Stimulated activated CD4-positive, alpha-beta T cell treated with anti-CD3 and anti-CD28 coated beads, Interleukin-1b, Interleukin-23, amount 100 ng/mL, for 48 hours (primary cell): ENCODE measurements around the gene AGMO.
"Not testable (repeated sequence)": the region's sequence is repeated elsewhere in the genome, so short reads cannot be mapped to it uniquely, and the experiment has no call there.

Source experiments
- DNase-seq: peaks from one replicate; pipeline ENCODE4 v3.0.0-alpha.2; 2020

AGMO gene

DNA sequence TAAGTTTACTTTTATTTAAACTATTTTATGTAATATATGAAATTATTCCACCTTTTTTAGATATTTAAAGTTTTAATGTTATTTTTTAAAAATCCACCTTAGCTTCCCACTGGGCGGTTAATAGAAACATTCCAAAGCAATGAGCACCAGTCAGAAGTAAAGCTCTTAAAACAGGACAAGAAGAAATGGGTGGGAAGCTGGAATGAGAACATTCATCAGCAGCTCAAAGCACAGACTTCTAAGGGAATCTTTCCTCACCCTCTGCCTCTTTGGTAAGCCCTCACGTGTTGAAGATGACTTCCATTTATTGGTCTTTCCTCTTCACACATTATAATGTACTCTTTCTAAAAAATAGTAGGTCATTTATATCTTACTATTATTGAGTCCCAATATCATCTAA is 3.1 kb downstream of the AGMO start:
- DNase-seq: no peak

DNA sequence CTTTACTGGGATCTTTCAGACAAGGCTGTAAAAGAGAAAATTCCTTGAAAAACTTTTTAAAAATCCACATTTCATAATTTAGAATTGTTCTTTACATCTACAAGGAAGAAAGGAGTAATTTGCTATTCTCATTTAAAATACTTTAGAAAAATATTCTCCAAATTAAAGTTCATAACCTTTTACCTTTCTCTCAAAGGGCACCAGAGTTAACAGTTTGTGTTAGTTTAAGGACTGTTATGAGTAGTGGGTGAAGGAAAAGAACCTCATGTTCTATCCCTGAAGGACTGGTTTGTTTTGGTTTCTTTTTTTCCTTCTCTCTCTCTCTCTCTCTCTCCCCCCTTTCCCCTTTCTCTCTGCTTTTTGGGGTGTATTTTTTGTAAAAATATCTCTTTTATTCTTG is 4.1 kb downstream of the AGMO start:
- DNase-seq: no peak

DNA sequence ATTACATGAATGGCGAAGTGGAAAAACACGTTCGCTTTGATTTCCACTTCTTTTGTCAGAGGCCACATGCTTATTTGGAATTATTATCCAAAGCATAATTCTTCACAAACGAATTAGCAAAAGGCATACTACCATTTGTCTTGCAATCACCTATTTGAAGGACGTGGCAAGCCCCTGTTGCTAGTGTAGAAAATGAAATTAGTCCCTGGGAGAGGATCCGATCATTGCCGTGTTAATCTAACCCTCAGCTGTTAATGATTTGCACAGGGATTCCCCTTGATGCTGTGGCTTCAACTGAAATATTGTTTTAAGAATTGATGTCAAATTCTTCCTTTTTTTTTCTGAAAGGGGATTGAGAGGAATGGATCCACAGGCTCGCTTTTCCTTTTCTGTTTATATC is 4.6 kb downstream of the AGMO start:
- no peak for DNase-seq

DNA sequence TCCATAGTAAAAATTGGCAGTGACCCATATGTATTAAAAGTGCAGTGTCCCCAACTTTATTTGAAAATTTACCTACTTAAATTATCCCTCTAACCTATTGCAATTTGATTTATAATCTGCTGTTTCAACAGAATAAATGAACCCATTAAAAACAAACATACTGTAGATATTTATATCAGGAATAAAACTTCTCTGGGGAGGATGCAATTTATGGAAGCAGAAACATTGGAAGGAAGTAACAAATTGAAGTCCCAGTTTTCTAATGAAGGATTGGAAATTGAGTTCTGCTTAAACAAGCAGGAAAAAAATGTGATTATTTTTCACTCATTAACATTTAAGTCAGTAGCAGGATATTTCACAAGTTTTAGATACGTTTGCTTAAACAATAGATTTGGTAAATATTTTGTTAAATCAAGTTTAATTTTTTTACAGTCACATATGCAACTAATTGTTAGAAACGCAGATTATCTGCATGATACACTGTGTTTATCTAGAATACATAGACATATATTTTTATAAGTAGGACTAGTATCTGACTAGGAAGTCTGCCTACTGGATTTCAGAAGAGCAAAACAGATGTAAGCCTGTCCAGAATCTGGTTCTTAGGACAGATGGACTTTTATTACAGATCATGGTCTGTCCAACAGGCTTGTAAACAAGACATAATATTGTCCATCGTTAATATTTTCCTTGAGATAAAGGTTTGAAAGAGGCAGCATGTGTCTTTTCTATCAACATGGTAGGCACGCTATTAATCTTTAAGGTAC is 5.3 kb downstream of the AGMO start:
- DNase-seq: no peak

DNA sequence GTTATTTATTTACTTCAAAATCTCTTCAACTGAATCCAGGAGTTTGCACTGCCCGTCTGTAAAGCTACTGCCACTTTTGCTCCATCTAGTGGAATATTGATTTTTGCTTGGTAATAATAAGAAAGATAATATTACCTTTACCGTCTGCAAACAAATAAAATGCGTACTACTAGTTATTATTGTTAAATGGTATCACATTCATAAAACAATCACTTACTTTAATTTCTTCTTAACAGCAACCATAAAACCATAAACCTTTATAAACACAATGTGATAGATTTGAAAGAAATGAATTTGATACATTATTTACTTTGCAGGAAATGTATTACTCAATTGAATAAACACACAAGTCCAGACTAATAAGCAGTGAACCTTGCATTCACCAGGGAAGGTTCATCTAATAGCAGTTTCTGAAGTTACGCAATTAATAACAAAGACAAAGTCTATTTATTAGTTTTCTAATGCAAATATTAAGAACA is 6.4 kb downstream of the AGMO start:
- no peak for DNase-seq

DNA sequence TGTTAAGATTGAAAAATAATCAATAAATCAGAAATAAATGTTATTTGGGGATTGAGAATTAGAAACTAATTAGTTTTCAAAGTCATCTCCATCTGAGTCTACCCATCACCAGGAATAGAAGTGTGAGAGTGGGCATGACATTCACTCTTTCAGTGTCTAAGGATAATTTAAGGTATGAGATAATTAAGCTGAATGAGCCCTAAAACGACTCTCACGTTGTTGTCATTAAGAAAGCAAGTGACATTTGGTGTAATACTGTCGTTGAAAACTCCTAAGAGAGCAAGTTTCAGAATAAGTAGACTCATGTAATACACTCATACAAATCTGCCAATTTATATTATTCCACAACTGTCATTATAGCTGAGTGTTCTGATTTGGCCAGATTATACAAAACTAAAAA is 7.1 kb downstream of the AGMO start:
- DNase-seq: no peak

DNA sequence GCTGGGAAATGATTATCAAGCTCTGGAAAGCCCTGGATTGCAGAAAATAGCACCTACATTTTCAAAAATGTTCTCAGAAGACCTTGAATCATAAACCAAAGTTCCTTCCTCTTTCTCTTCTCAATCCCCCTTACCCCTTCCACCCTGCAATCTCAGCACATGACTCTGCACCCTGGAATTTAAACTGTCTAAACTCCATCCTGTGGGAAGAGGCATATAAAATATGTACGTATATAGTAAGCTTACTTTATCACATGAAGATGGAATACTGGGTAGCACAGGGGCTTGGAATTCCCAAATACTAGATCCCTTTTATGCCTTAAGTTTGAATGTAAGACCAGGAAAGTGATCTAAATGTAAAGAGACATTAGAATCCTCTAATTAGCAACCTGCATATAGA is 7.7 kb downstream of the AGMO start:
- no peak for DNase-seq

DNA sequence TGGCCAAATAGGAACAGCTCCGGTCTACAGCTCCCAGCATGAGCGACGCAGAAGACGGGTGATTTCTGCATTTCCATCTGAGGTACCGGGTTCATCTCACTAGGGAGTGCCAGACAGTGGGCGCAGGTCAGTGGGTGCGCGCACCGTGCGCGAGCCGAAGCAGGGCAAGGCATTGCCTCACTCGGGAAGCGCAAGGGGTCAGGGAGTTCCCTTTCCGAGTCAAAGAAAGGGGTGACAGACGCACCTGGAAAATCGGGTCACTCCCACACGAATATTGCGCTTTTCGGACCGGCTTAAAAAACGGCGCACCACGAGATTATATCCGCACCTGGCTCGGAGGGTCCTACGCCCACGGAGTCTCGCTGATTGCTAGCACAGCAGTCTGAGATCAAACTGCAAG is 14.5 kb downstream of the AGMO start:
- DNase-seq: not testable (repeated sequence)

DNA sequence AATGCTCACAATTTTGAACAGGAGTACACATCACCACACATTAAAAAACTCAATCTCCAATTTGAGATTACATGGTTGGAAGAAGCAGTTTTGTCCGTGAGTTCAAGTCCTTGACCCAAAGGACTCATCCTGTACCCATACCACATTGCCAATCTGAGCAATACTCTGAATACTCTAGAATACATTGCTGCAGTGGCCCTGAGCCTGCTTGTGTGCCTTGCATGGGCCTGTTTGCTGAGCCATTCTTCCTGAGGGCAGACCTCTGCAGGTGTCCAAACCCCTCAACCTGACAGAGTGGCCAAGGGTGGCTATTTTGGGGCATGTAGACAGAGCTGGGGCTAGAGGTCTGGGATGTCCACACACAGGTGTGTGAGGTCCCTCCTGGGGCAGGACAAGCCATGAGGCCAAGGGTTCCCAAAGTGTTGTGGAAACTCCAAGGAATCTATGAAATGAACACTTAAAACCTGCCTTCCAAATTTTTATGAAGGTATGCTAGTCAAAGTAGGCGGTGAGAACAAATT is 15.5 kb downstream of the AGMO start:
- no peak for DNase-seq

DNA sequence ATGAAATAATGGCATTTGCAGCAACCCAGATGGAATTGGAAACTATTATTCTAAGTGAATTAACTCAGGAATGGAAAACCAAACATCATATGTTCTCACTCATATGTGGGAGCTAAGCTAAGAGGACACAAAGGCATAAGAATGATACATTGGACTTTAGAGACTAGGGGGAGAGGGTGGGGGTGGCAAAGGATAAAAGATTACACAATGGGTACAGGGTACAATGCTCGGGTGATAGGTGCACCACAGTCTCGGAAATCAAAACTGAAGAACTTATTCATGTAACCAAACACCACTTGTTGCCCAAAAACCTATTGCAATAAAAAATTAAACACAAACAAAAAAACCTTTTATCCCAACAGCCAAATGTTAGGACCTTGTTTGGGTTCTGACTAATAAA is 17.8 kb downstream of the AGMO start:
- no peak for DNase-seq

DNA sequence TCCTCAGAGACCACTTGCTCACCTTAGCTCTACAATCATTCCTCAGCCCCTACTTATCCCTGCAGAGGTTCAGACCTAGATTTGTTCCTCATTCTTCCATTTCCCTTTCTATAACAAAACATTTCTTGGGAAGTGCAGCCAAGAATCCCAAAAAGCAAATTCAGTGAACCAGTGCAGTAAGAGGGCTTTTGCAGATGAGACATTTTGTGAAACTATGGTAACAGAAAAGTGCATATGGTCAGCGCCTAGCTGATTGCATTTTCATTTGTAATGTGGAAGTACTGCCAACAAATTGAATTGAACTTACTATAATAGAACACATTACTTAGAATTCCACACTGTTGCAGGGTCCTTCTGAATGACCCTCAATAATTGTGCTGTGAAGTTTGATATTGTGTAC is 18.6 kb downstream of the AGMO start:
- DNase-seq: no peak

DNA sequence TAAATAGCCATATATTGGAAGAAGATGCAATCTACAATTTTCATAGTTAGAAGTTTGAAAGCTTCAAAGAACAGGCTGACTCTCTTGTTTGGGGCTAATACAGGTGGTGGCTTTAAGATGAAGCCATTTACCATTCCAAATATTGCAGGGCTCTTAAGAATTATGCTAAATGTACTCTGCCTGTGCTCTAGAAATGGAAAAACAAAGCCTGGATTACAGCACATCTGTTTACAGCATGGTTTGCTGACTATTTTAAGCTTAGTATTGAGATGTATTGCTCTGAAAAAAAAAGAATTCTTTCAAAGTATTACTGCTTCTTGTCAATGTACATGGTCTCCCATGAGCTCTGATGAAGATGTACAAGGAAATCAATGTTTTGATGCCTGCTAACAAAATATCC is 34.2 kb downstream of the AGMO start:
- no peak for DNase-seq

DNA sequence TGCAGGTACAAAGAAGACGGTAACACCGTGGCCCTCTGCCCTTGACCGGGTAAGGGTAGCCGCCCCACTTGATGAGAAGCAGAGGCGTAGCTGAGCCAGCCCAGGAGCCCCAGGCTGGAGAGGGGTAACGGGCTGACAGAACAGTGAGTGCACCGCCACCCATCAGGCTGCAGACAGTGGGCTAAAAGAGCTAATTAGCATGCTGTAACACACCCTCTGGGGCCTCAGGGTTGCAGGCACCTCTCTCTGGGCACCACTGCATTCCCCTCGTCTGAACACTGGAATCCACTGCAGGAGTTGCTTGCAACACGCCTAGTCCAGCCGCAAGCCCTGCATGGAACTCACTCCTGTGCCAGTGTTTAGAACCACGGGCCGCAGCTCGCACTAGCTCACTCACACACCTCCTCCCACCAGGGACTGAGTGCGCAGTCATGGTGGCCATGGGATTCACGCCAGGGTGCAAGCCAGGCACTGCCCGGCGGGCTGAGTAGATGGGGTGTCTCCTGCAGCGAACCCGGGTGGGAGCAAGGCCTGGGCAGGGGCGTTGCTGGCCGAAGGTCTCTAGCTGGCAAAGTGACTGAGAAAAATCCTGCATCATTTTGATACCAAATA is 36.1 kb downstream of the AGMO start:
- no peak for DNase-seq

DNA sequence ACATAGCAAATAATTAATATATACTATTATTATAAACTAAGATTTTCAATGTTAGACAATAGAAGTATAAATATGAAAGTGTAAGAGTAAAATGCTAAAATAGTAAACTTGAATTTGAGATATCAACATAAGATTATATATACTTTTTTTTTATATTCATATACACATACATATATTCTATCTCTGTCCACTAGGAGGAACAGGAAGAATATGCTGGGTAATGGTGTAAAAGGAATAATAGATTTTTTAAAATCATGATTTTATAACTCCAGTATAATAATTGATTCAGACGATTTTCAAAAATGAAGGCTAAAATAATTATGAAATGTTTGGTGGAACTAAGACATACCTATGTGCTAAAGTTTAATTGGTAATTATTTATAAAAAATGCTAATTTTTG is 37.7 kb downstream of the AGMO start:
- DNase-seq: no peak

DNA sequence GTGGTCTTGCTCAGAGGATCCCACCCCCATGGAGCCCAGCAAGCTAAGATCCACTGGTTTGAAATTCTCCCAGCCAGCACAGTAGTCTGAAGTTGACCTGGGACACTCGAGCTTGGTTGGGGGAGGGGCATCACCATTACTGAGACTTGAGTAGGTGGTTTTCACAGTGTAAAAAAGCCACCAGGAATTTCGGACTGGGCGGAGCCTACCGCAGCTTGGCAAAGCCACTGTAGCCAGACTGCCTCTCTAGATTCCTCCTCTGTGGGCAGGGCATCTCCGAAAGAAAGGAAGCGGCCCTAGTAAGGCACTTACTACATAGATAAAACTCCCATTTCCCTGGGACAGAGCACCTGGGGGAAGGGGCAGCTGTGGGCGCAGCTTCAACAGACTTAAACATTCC is 44.0 kb downstream of the AGMO start:
- DNase-seq: not testable (repeated sequence)

DNA sequence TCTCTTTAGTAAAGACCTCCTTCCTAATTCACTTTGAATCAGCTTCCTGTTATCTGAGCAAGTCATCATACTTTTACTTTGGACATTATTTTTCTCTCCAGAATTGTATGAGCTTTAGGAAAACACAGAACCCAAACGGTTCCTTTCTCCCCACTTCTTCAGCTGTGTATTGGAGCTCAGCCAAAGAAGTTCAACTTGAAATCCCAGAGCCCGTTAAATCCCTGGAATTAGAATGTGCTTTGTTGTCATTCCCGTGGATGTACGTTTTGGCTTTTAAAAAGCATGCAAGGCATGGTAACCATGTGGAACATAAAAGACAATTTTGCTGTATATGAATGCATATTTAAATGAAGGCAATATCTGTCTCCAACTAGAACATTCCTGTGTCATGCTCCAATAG is 46.6 kb downstream of the AGMO start:
- DNase-seq: no peak

DNA sequence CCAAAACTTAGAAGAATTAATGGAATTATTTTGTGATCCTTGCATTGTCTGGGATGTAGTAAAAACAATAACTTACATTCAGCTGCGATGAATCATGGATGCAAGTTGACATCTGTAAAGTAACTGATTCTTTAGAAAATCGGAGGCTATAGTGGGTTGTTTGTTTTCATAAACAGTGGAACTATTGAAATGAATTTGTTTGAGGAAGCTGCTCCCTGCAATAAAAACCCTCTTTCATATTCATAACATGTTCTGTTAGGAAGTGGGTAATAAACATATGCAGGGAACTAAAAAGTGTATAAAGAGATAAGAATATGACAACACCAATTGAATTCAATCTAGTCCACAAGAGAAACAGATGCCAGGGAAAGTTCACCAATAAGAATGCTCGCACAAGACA is 53.6 kb downstream of the AGMO start:
- DNase-seq: no peak

DNA sequence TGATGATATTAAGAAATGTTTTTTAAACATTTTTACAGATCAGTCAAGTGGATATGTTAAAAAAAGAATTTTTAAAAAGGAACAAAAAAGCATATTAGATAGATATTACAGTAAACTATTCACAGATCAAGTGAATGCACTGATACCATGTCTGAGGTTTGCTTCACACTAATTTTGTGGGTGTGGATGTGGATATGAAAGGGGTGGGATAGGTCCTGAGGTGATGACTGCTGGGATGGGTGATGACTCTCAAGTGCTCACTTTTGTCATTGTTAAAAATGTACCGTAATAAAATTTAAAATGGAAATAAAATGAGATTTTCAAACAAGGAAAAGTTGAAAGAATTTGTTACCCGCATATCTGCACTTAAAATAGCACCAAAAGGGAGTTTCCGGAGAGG is 54.1 kb downstream of the AGMO start:
- no peak for DNase-seq

DNA sequence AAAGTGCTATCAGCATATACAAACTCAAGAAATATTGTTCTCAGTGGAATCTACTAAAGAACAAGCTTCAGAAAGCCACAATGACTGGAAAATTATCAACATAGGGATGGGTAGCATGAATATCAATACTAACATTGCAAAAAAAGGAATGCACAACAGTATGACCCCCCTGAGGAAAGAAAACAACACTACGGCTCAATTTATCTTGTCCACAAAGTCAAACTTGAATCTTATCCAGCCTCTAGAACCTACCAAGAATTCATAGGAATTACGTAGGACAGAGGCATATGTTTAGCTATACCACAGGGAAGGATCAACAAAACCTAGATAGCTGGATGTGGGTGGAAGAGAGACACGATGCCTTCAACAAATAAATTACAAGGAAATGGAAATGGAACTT is 54.6 kb downstream of the AGMO start:
- no peak for DNase-seq

DNA sequence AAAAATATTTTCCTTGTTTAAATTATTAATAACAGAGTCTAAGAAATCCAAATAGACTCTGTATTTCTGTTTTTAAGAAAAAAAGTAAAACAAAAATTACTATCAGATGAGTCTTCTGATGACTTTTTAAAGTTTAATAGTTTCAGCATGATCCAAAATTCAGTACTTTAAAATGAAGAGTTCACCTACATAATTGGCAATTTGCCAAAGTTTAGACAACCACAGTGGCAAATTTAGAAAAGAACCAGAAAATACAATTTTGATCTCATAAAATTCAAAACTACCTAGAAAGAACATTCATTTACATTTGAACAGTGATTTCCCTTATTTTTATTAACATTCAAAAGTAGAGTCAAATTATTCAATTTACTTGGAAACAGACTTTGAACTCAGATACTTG is 56.1 kb downstream of the AGMO start:
- no peak for DNase-seq

DNA sequence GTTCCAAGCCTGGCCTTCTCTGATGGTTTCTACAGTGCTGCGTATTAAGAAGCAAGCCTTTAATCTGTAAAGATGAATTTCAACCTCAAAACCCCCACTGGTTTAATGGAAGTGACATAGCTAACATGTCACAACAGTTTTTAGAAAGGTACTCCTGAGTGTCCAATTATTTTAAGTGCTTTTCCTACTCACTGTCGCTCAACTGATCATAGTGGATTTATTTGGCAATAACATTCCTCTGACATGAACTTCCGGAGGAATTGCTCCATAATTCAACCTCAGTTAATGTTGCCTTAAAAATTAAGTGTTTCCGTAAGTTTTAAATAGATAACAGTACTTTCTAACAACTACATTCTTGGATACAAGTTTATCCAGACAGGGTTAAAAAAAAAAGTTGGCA is 57.5 kb downstream of the AGMO start:
- no peak for DNase-seq

DNA sequence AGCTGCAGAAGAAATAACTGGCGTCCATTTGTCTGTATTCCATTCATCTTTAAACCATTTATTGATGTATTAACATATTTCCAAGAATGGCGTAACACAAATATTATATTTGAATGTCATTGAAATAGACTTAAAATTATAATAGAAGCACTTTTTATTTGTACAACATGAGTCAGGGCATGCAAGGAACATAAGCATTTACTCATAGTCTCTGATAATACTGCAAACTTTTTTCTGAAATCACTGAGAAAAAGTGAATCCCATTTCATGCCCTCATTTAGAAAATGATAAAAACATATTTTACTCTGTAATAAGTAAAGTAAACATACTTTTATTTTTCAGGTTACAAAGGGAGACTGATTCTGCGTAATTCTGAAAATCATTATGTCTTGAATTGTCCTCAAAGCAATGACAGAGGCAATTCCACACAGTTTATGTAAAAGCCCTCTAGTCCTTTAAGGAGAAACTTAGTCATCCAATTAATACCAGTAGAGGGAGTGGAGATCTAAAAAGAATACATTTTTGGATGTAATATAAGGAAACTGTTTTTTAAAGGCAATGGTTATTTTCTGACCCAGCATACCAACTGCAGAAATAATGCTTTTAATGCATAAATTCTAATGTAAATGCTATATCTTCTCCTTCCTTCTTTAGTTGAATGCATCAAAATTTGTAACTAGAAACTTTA is 58.1 kb downstream of the AGMO start:
- DNase-seq: no peak

DNA sequence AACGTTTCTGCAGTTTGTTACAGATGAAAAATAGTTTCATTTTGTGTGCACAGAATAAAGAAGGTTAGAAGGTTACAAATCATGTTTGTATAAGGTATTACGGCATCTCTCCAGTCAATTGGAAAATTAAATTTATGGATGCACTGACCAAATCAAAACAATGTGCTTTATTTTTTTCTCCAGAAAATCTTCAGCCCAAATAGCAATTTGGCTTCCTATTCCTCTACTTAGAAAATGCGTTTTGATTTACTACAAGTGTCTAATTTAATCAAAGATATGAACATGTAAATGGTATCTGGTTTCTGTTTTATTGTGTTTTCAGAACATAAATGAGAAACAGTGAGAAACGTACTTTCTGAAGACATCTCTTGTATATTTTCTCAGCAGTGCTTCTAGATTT is 63.4 kb downstream of the AGMO start:
- no peak for DNase-seq

DNA sequence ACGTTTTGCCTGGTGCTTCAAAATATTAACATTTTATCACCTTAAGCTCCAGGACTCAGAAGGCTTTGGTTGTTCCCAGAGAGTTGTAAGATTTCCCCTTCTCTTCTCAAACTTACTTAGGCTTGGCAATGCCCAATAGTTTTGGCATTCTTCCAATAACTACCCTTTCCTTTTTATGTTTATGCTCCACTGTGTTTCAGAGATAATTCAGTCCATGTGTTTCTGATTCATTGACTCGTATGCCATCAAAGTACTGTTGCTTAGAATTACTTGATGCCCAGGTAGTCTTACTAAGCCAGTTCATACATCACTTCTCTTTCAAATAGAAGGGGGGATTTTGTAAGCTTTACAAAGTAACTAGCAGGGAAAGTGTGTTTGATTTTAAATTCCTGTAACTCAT is 66.6 kb downstream of the AGMO start:
- DNase-seq: no peak
